NCI-H1694 (cell line): ENCODE measurements around the gene MRPL58.
"Not testable (repeated sequence)": the region's sequence is repeated elsewhere in the genome, so short reads cannot be mapped to it uniquely, and the experiment has no call there.

Source experiments
- DNase-seq: peaks from one replicate; lab custom pipeline; 2025; lab: John Stamatoyannopoulos, UW

Gene MRPL58

GRCh38 chr17:74987909-74988711 is 24.4 kb upstream of the MRPL58 start:
- DNase-seq, result no peak

GRCh38 chr17:74990581-74991105 is 21.8 kb upstream of the MRPL58 start:
- DNase-seq, result no peak

- DNase-seq, result no peak
These were observed 20.2 kb upstream of the MRPL58 start for GRCh38 chr17:74992223-74992622.

- DNase-seq, result no peak
These were observed 18.0 kb upstream of the MRPL58 start for GRCh38 chr17:74994440-74994839.

GRCh38 chr17:74995847-74996246 is 16.6 kb upstream of the MRPL58 start:
- DNase-seq, result no peak

- no peak for DNase-seq
These were observed 13.7 kb upstream of the MRPL58 start for GRCh38 chr17:74998783-74999182.

GRCh38 chr17:74999523-74999922 is 12.9 kb upstream of the MRPL58 start:
- DNase-seq, result no peak

- DNase-seq, result no peak
These were observed 10.3 kb upstream of the MRPL58 start for GRCh38 chr17:75001915-75002843.

- no peak for DNase-seq
These were observed 9.2 kb upstream of the MRPL58 start for GRCh38 chr17:75003070-75003956.

GRCh38 chr17:75003957-75004355 is 8.5 kb upstream of the MRPL58 start:
- no peak for DNase-seq

GRCh38 chr17:75004371-75004770 is 8.1 kb upstream of the MRPL58 start:
- DNase-seq, result no peak

GRCh38 chr17:75005291-75005690 is 7.2 kb upstream of the MRPL58 start:
- DNase-seq, result no peak

GRCh38 chr17:75006084-75006483 is 6.4 kb upstream of the MRPL58 start:
- DNase-seq, result not testable (repeated sequence)

GRCh38 chr17:75006653-75007052 is 5.8 kb upstream of the MRPL58 start:
- DNase-seq, result no peak

- DNase-seq, result no peak
These were observed 4.1 kb upstream of the MRPL58 start for GRCh38 chr17:75008373-75008772.

GRCh38 chr17:75009139-75009724 is 3.2 kb upstream of the MRPL58 start:
- no peak for DNase-seq

GRCh38 chr17:75010683-75011400 is 1.6 kb upstream of the MRPL58 start:
- DNase-seq, result peak; percentile 86

- peak; percentile 55 for DNase-seq
These were observed 922 bp upstream of the MRPL58 start for GRCh38 chr17:75011401-75012095.

GRCh38 chr17:75012096-75012345 is 449 bp upstream of the MRPL58 start:
- DNase-seq, result no peak

- no peak for DNase-seq
These were observed 656 bp downstream of the MRPL58 start for GRCh38 chr17:75013092-75013559.
